ENCODE measurements around the gene IMMP2L.

The IMMP2L gene

DNA sequence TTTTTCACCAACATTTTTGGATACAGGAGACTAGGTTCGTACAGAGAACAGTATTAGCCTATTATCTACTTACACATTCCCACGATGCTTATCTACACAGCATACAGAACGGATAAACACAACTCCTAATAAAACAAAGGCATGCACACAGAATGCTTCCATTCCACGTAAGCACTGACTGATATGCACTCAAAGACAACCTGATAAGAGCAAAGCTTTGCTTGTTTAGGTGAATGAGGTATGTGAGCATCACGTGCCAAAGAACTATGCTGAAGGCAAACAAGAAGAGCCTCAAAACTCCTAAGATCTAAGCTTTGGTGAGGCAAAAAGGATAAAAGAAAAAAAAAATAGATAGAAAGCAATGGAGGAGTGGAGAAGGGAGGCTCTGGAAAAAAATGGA lies 884.9 kb downstream of the IMMP2L start:
- Histone ChIP-seq H3K4me3 (ENCODE audit: low read depth in 1 of 2, low read length in 2 of 2) (no peak overlapping the region), H3K79me2 (ENCODE audit: insufficient read depth, low read length) (no peaks in the 10 kb centered on the region), H3K27ac (ENCODE audit: low read length) (no peak overlapping the region), H3K27me3 (ENCODE audit: insufficient read depth, low read length, poor library complexity) (no peaks in the 10 kb centered on the region), H4K20me1 (ENCODE audit: insufficient read depth, low read length) (no peaks in the 10 kb centered on the region), H3K9me3 (ENCODE audit: insufficient read depth, low read length, severe bottlenecking) (peaks cover 17% of the 10 kb centered on the region), H2AFZ (ENCODE audit: low read depth, low read length) (no peak overlapping the region), H3K36me3 (ENCODE audit: insufficient read depth, low read length) (no peaks in the 10 kb centered on the region), H3K9ac (ENCODE audit: low read depth, low read length) (no peak overlapping the region), H3K4me1 (ENCODE audit: insufficient read depth, low read length) (no peaks in the 10 kb centered on the region), H3K4me2 (ENCODE audit: insufficient read depth, low read length) (no peak overlapping the region)
- DNase-seq: no peak
- no peak for ATAC-seq (ENCODE audit: insufficient read depth, low read depth)
- no peak for TF ChIP-seq EZH2 (IDR thresholded peaks at IDR 0.05; ENCODE audit: borderline replicate concordance, low read depth, low read length, severe bottlenecking)
- TF ChIP-seq, protein P1, sequence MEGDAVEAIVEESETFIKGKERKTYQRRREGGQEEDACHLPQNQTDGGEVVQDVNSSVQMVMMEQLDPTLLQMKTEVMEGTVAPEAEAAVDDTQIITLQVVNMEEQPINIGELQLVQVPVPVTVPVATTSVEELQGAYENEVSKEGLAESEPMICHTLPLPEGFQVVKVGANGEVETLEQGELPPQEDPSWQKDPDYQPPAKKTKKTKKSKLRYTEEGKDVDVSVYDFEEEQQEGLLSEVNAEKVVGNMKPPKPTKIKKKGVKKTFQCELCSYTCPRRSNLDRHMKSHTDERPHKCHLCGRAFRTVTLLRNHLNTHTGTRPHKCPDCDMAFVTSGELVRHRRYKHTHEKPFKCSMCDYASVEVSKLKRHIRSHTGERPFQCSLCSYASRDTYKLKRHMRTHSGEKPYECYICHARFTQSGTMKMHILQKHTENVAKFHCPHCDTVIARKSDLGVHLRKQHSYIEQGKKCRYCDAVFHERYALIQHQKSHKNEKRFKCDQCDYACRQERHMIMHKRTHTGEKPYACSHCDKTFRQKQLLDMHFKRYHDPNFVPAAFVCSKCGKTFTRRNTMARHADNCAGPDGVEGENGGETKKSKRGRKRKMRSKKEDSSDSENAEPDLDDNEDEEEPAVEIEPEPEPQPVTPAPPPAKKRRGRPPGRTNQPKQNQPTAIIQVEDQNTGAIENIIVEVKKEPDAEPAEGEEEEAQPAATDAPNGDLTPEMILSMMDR (IDR thresholded peaks at IDR 0.05; ENCODE audit: borderline replicate concordance, extremely low read depth, low read length, poor library complexity, severe bottlenecking): no peak

DNA sequence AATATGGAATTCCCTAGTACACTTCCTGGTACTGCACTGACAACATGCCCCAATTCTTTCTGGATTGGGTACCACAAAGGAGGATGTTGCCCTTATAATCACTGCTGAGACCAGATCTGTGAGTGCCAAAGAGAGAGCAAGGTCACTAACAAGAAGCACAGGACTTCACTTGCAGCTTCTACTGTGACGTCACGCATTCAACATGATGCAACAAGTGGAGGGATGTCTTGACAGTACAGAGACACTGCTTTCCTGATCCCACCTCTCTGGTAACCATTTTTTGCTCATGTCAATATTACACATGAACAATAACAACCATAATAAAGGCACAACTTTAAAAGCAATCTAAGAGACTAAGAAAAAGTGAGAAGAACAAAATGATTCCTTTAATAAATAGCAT lies 885.5 kb downstream of the IMMP2L start:
- Histone ChIP-seq H3K9ac (ENCODE audit: low read depth, low read length) (no peak overlapping the region), H3K4me3 (ENCODE audit: low read depth in 1 of 2, low read length in 2 of 2) (no peak overlapping the region), H4K20me1 (ENCODE audit: insufficient read depth, low read length) (no peaks in the 10 kb centered on the region), H3K36me3 (ENCODE audit: insufficient read depth, low read length) (no peaks in the 10 kb centered on the region), H3K4me2 (ENCODE audit: insufficient read depth, low read length) (no peak overlapping the region), H3K27ac (ENCODE audit: low read length) (no peak overlapping the region), H2AFZ (ENCODE audit: low read depth, low read length) (no peak overlapping the region), H3K79me2 (ENCODE audit: insufficient read depth, low read length) (no peaks in the 10 kb centered on the region), H3K9me3 (ENCODE audit: insufficient read depth, low read length, severe bottlenecking) (peaks cover 20% of the 10 kb centered on the region), H3K4me1 (ENCODE audit: insufficient read depth, low read length) (no peaks in the 10 kb centered on the region), H3K27me3 (ENCODE audit: insufficient read depth, low read length, poor library complexity) (no peaks in the 10 kb centered on the region)
- ATAC-seq (ENCODE audit: insufficient read depth, low read depth) (no peak), DNase-seq (no peak)
- TF ChIP-seq EZH2 (IDR thresholded peaks at IDR 0.05; ENCODE audit: borderline replicate concordance, low read depth, low read length, severe bottlenecking): no peak
- TF ChIP-seq, protein P1 (IDR thresholded peaks at IDR 0.05; ENCODE audit: borderline replicate concordance, extremely low read depth, low read length, poor library complexity, severe bottlenecking): no peak

DNA sequence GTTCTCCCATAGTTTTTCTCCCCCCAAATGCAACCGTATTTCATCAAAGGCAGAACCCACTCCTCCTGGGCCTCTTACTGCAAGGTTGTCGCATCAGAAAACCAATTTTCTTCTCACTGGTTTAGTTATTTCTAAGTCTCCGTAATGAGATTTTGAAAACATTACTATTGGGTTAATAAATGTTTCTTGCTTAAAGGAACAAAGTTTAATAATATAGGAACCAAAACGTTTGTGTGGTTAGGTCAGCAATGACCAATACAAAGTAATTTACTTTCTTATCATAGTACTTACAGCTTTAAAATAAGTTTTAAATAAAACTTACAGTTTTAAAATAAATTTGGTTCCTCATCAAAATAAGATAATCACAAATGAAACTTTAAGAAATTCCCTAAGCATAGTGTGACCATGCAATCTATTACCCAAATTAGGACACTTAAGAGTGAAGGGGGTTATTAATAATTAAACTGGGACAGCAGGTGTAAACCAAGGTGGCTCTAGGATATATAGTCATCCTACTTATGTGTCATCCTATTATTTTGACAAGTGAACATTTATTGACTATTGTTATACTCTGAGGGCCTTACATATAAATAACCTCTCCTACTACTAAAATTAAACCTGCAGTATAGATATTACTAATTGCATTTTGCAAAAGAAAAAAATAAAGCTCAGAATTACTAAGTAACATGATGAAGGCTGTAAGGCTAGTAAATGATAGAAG lies 886.7 kb downstream of the IMMP2L start:
- H3K9me3 ChIP-seq (ENCODE audit: insufficient read depth, low read length, severe bottlenecking): peaks cover 20% of the 10 kb centered on the region
- H3K4me2 ChIP-seq (ENCODE audit: insufficient read depth, low read length): no peak overlapping the region
- H3K79me2 ChIP-seq (ENCODE audit: insufficient read depth, low read length): no peaks in the 10 kb centered on the region
- no peak overlapping the region for H3K4me3 ChIP-seq (ENCODE audit: low read depth in 1 of 2, low read length in 2 of 2)
- H3K36me3 ChIP-seq (ENCODE audit: insufficient read depth, low read length): no peaks in the 10 kb centered on the region
- no peak overlapping the region for H3K27ac ChIP-seq (ENCODE audit: low read length)
- no peak overlapping the region for H2AFZ ChIP-seq (ENCODE audit: low read depth, low read length)
- ATAC-seq (ENCODE audit: insufficient read depth, low read depth) (no peak), DNase-seq (no peak)
- TF ChIP-seq, protein P1 (IDR thresholded peaks at IDR 0.05; ENCODE audit: borderline replicate concordance, extremely low read depth, low read length, poor library complexity, severe bottlenecking): no peak
- no peak for TF ChIP-seq EZH2 (IDR thresholded peaks at IDR 0.05; ENCODE audit: borderline replicate concordance, low read depth, low read length, severe bottlenecking)
- no peaks in the 10 kb centered on the region for H3K27me3 ChIP-seq (ENCODE audit: insufficient read depth, low read length, poor library complexity)
- no peaks in the 10 kb centered on the region for H3K4me1 ChIP-seq (ENCODE audit: insufficient read depth, low read length)
- H4K20me1 ChIP-seq (ENCODE audit: insufficient read depth, low read length): no peaks in the 10 kb centered on the region
- H3K9ac ChIP-seq (ENCODE audit: low read depth, low read length): no peak overlapping the region
